ENCODE results near the gene KIF1B. TPM values are rescaled to one million over a fixed set of nuclear protein-coding genes. Genes with fewer than 3 reads are reported as not detected.
"Not testable (repeated sequence)": the region's sequence is repeated elsewhere in the genome, so short reads cannot be mapped to it uniquely, and the experiment has no call there.

KIF1B gene
- total RNA-seq, 1 donor from 2014 or later: 67.7 TPM

- peaks cover 23% of the 10 kb centered on the region for H3K4me1 Mint-ChIP-seq
- DNase-seq (ENCODE audit: low spot score in 2 of 2, unreplicated experiment in 2 of 2): no peak
- peaks cover 19% of the 10 kb centered on the region for H3K36me3 Mint-ChIP-seq
- no peak for TF ChIP-seq CTCF (IDR thresholded peaks at IDR 0.05; ENCODE audit: unreplicated experiment)
- no peaks in the 10 kb centered on the region for H3K27me3 Mint-ChIP-seq (ENCODE audit: low read depth)
- no peak overlapping the region for H3K4me3 Mint-ChIP-seq
- H3K27ac Mint-ChIP-seq: peak overlapping the region; percentile 50
- H3K9me3 Mint-ChIP-seq: no peaks in the 10 kb centered on the region
Observed at GRCh38 chr1:10401281-10401680, 190.9 kb downstream of the KIF1B start.

DNA sequence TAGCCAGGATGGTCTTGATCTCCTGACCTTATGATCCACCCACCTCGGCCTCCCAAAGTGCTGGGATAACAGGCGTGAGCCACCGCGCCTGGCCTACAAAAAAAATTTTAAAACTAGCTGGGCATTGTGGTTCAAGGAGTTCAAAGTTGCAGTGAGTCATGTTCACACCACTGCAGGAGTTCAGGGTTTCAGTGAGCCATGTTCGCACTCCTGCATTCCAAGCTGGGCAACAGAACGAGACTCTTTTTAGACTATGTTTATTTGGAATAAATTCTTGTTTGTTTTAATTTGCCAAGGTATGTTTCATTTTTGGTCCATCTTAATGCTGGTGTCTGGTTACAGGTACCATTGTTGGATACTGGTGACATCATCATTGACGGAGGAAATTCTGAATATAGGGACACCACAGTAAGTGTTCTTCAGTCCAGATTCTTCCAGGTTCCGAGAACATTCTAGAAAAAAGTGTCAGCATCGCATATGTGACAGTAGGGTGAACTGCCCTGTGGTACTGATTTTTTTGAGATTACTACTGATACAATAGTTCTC is 192.4 kb downstream of the KIF1B start:
- no peak for TF ChIP-seq CTCF (IDR thresholded peaks at IDR 0.05; ENCODE audit: unreplicated experiment)
- Mint-ChIP-seq H3K4me1 (peaks cover 23% of the 10 kb centered on the region), H3K9me3 (no peaks in the 10 kb centered on the region), H3K27ac (no peak overlapping the region), H3K27me3 (ENCODE audit: low read depth) (no peaks in the 10 kb centered on the region), H3K4me3 (no peak overlapping the region), H3K36me3 (peaks cover 28% of the 10 kb centered on the region)
- DNase-seq (ENCODE audit: low spot score in 2 of 2, unreplicated experiment in 2 of 2): no peak

DNA sequence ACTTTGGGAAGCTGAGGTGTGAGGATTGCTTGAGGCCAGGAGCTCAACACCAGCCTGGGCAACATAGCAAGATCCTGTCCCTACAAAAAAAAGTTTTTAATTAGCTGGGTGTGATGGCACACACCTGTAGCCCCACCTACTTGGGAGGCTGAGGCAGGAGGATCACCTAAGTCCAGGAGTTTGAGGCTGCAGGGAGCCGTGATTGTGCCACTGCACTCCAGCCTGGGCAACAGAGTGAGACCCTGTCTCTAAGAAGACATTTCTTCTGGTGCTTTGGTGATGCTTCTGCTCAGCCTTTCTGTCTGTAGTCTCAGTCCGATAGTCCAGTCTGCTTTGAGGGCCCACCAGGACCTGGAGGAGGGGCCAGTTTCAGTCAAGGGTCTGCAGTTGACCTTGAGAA is 196.8 kb downstream of the KIF1B start:
- Mint-ChIP-seq H3K36me3 (peaks cover 46% of the 10 kb centered on the region), H3K27me3 (ENCODE audit: low read depth) (no peaks in the 10 kb centered on the region), H3K4me3 (no peak overlapping the region), H3K4me1 (no peaks in the 10 kb centered on the region), H3K9me3 (no peaks in the 10 kb centered on the region), H3K27ac (no peak overlapping the region)
- no peak for TF ChIP-seq CTCF (IDR thresholded peaks at IDR 0.05; ENCODE audit: unreplicated experiment)
- no peak for DNase-seq (ENCODE audit: low spot score in 2 of 2, unreplicated experiment in 2 of 2)

DNA sequence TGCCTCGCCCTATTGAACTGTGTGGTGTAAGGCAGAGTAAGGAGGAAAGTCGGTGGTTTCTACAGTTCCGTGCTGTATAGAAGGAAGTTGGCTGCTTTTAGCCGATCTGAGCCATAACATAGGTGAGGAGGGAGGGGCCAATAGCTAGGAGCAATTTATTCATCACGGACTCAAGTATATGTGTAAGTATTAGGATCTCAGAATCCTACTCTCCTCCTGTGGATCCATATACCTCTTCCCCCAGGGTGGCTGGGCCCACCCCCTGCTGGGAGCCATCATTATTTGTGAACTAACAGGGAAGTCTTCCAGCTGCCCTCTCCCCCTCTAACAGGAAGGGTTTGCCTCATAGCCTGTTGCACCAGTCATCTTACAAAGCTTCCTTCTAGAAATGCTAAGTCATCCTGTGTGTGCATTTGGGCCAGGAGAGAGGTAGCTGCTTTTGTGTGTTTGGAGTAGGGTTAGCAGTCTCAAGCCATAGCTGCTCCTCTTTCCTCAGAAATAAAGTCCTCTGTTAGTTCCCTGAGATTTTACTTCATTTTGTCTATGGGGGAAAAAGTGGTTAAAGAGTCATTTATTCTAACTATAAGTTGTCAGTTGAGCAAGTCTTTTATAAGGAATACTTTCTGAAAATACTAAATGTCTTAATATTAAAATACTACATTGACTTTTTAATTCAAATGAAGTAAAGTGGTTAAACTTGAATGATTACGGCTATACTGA is 205.0 kb downstream of the KIF1B start:
- Mint-ChIP-seq H3K27ac (peak overlapping the region; percentile 66), H3K27me3 (ENCODE audit: low read depth) (no peaks in the 10 kb centered on the region), H3K4me1 (no peaks in the 10 kb centered on the region), H3K9me3 (no peaks in the 10 kb centered on the region), H3K4me3 (no peak overlapping the region), H3K36me3 (peaks cover 67% of the 10 kb centered on the region)
- DNase-seq (ENCODE audit: low spot score in 2 of 2, unreplicated experiment in 2 of 2): no peak
- no peak for TF ChIP-seq CTCF (IDR thresholded peaks at IDR 0.05; ENCODE audit: unreplicated experiment)

GRCh38 chr1:10415967-10416366 is 205.6 kb downstream of the KIF1B start:
- not testable (repeated sequence) for H3K4me3 Mint-ChIP-seq; H3K27ac Mint-ChIP-seq; DNase-seq (ENCODE audit: low spot score in 2 of 2, unreplicated experiment in 2 of 2); H3K27me3 Mint-ChIP-seq (ENCODE audit: low read depth); H3K4me1 Mint-ChIP-seq; H3K9me3 Mint-ChIP-seq
- peaks cover 66% of the 10 kb centered on the region for H3K36me3 Mint-ChIP-seq

- not testable (repeated sequence) for DNase-seq (ENCODE audit: low spot score in 2 of 2, unreplicated experiment in 2 of 2); H3K4me1 Mint-ChIP-seq; H3K27me3 Mint-ChIP-seq (ENCODE audit: low read depth); H3K4me3 Mint-ChIP-seq; H3K9me3 Mint-ChIP-seq; H3K27ac Mint-ChIP-seq
- peaks cover 46% of the 10 kb centered on the region for H3K36me3 Mint-ChIP-seq
Observed at GRCh38 chr1:10418741-10419140, 208.4 kb downstream of the KIF1B start.
